ENCODE measurements around the gene AMOTL2. TPM values are rescaled to one million over a fixed set of nuclear protein-coding genes. Genes with fewer than 3 reads are reported as not detected.

Gene AMOTL2
- total and polyA plus RNA-seq, 9 of the 15 experiments (the other 6 are each of a cell fraction or from before 2014, with no cell fraction given): 0.12 to 0.31 TPM; not detected in 7

- no peaks in the 10 kb centered on the region for H3K9me3 ChIP-seq (replicated peaks; ENCODE audit: control insufficient read depth, insufficient read depth, low read depth, low read length)
- intact Hi-C loops (cut with micrococcal nuclease): no loop called here
- no peaks in the 10 kb centered on the region for H3K36me3 ChIP-seq (ENCODE audit: control insufficient read depth, insufficient read depth, low read length)
- FAIRE-seq (no peak), ATAC-seq (no peak), DNase-seq (ENCODE audit: extremely low read depth in 1 of 4, low spot score in 3 of 4) (no peak)
- H3K4me3 ChIP-seq: no peak overlapping the region
- POLR2A ChIA-PET: no interaction called here
- no peak overlapping the region for H3K9ac ChIP-seq (ENCODE audit: insufficient read depth in 1 of 2, low read depth in 2 of 2, low read length in 2 of 2)
- no peaks in the 10 kb centered on the region for H3K9me1 ChIP-seq (ENCODE audit: control insufficient read depth, insufficient read depth, low read length)
- peaks cover 0 to 22% of the 10 kb centered on the region in 2 experiments; a peak in 2 of 5 replicates for H3K27me3 ChIP-seq (ENCODE audit: control insufficient read depth in 2 of 2, insufficient read depth in 2 of 2, low read length in 2 of 2)
- 0% methylated on average over 2 of the region's 4 CpGs for WGBS (ENCODE audit: insufficient coverage, low coverage, missing lambda C conversion rate)
- BruUV-seq (replicated peaks): no TSS peak
- H2AFZ ChIP-seq (ENCODE audit: low read depth, low read length): no peak overlapping the region
- CTCF ChIA-PET (ENCODE audit: low intra/inter-chr PET ratio): no interaction called here
- no peak overlapping the region for H3K4me2 ChIP-seq (ENCODE audit: insufficient read depth, low read length)
- no peaks in the 10 kb centered on the region for H4K20me1 ChIP-seq (replicated peaks; ENCODE audit: control insufficient read depth, insufficient read depth, low read length)
- no peak overlapping the region for H3K27ac ChIP-seq (ENCODE audit: extremely low read depth, low read depth, low read length)
- H3K4me1 ChIP-seq (replicated peaks in 1 of 2; ENCODE audit: control insufficient read depth in 2 of 2, insufficient read depth in 2 of 2, low read length in 2 of 2): no peaks in the 10 kb centered on the region
- in situ Hi-C loops (cut with MboI): no loop called here
- no peaks in the 10 kb centered on the region for H3K79me2 ChIP-seq (ENCODE audit: control insufficient read depth, insufficient read depth, low read length)
- TF ChIP-seq YY1 (IDR thresholded peaks at IDR 0.05; ENCODE audit: borderline replicate concordance in 1 of 3, control insufficient read depth in 1 of 3, extremely low read depth in 1 of 3, insufficient read depth in 3 of 3, insufficient read length in 1 of 3, insufficient replicate concordance in 2 of 3, low read depth in 1 of 3, low read length in 2 of 3) (no peak), EP300 (IDR thresholded peaks at IDR 0.05; ENCODE audit: low read length) (no peak), ZNF347 (CRISPR knock-in tag; IDR thresholded peaks at IDR 0.05; ENCODE audit: low read depth) (no peak), E4F1 (CRISPR knock-in tag; IDR thresholded peaks at IDR 0.05; ENCODE audit: borderline replicate concordance) (no peak), FIP1L1 (IDR thresholded peaks at IDR 0.05; ENCODE audit: low read depth, low read length, poor library complexity, severe bottlenecking) (no peak), FOXJ2 (tag; IDR thresholded peaks at IDR 0.05) (no peak), ZBTB40 (IDR thresholded peaks at IDR 0.05) (no peak), ZBTB40 (CRISPR knock-in tag; IDR thresholded peaks at IDR 0.05) (no peak)
Measured at GRCh38 chr3:134350861-134351311, 23.4 kb downstream of the AMOTL2 start.

Data from K562 (cell line).